HCT116 (cell line): ENCODE measurements around the gene IL1RAPL1. TPM values are rescaled to one million over a fixed set of nuclear protein-coding genes. Genes with fewer than 3 reads are reported as not detected.

ENCODE experiments used
- ATAC-seq: fragments of 200-7000 bp; cut with Tn5 transposase; 2 replicates; pipeline ENCODE4 v1.9.1; 2020; ENCODE audit warnings: mild to moderate bottlenecking, moderate library complexity
- BruUV-seq: library from RNA; stranded (reverse); fragments of 400-500 nt; replicated peaks from 2 replicates; lab custom pipeline; 2021; lab: Mats Ljungman, UMichigan
- CTCF ChIA-PET: fragments of 300-600 bp; sonication (Branson Sonifier 250); formaldehyde crosslinking; loops from one replicate; lab custom pipeline; 2021; ENCODE audit warnings: antibody characterized with exemption; lab: Charles Lee
- POLR2A ChIA-PET: fragments of 300-600, 350-600 bp; sonication (Branson Sonifier 250); formaldehyde crosslinking; loops from one replicate; lab custom pipeline; 2021; ENCODE audit warnings: antibody characterized with exemption; lab: Charles Lee
- RAD21 ChIA-PET, 2 experiments: fragments of 300-600 bp; sonication (Branson Sonifier 250); formaldehyde crosslinking; loops; one replicate each; lab custom pipeline; 2023; ENCODE audit warnings: low total read pairs in 2 of 2; ENCODE audit not compliant: uncharacterized antibody in 2 of 2, unreplicated experiment in 2 of 2, low non-redundant PET in 1 of 2; lab: Charles Lee
- DNase-seq: peaks from one replicate; pipeline ENCODE4 v3.0.0-alpha.2; 2010; ENCODE audit warnings: low read depth, low spot score
- H2AFZ ChIP-seq: fragments of 200-600 bp; shearing (Covaris generic), sonication (generic); 2 replicates; pipeline ENCODE4 v1.6.1; 2017; ENCODE audit warnings: low read depth, mixed run types, mixed read lengths, antibody characterized with exemption, low read length; ENCODE audit not compliant: poor library complexity, severe bottlenecking
- H3K27ac ChIP-seq: 2 replicates; pipeline ENCODE4 v1.5.1; 2012; ENCODE audit warnings: low read depth, low read length
- H3K27me3 ChIP-seq: fragments of 200-600 bp; sonication (generic); 2 replicates; pipeline ENCODE4 v1.6.1; 2016; ENCODE audit warnings: mixed run types, low read length, mixed read lengths; ENCODE audit not compliant: insufficient read depth
- H3K36me3 ChIP-seq, 2 experiments: fragments of 200-500 bp in 1 of 2; fragments of 200-600 bp in 1 of 2; sonication (Bioruptor generic) in 1 of 2; sonication (generic) in 1 of 2; 2 replicates each; pipeline versions ENCODE4 v1.5.1 to v1.6.1; 2014 to 2016; ENCODE audit warnings: low read length in 2 of 2, inconsistent platforms in 1 of 2, mixed read lengths in 1 of 2, mixed run types in 1 of 2; ENCODE audit not compliant: insufficient read depth in 2 of 2, control insufficient read depth in 1 of 2
- H3K4me1 ChIP-seq, 2 experiments: fragments of 200-600 bp in 1 of 2; sonication (generic) in 1 of 2; 2 replicates each; pipeline versions ENCODE4 v1.5.1 to v1.6.1; 2012 to 2017; ENCODE audit warnings: low read length in 2 of 2, inconsistent platforms in 1 of 2, mild to moderate bottlenecking in 1 of 2, mixed read lengths in 1 of 2, mixed run types in 1 of 2, moderate library complexity in 1 of 2; ENCODE audit not compliant: insufficient read depth in 2 of 2, control insufficient read depth in 1 of 2
- H3K4me2 ChIP-seq: fragments of 200-600 bp; sonication (generic); 2 replicates; pipeline ENCODE4 v1.6.1; 2017; ENCODE audit warnings: mixed run types, low read length, mixed read lengths
- H3K4me3 ChIP-seq, 2 experiments: fragments of 200-600 bp in 1 of 2; sonication (generic) in 1 of 2; replicated peaks in 1 of 2; 2 replicates each; pipeline ENCODE4 v1.5.1; 2011 to 2016; ENCODE audit warnings: low read length in 2 of 2, control low read depth in 1 of 2, low read depth in 1 of 2, mild to moderate bottlenecking in 1 of 2, mixed read lengths in 1 of 2, mixed run types in 1 of 2
- H3K79me2 ChIP-seq: fragments of 200-600 bp; sonication (generic); 2 replicates; pipeline ENCODE4 v1.6.1; 2017; ENCODE audit warnings: mild to moderate bottlenecking, mixed run types, low read length, moderate library complexity, mixed read lengths; ENCODE audit not compliant: insufficient read depth
- H3K9ac ChIP-seq: fragments of 200-600 bp; sonication (generic); 2 replicates; pipeline ENCODE4 v1.6.1; 2016; ENCODE audit warnings: low read length, mixed read lengths
- H3K9me2 ChIP-seq: fragments of 200-600 bp; sonication (generic), shearing (Covaris generic); 2 replicates; pipeline ENCODE4 v1.6.1; 2017; ENCODE audit warnings: mixed run types, mild to moderate bottlenecking, moderate library complexity; ENCODE audit not compliant: insufficient read depth
- H3K9me3 ChIP-seq, 2 experiments: fragments of 200-500 bp in 1 of 2; fragments of 200-600 bp in 1 of 2; sonication (Bioruptor generic) in 1 of 2; sonication (generic) in 1 of 2; 2 replicates each; pipeline ENCODE4 v1.6.1; 2014 to 2017; ENCODE audit warnings: low read length in 2 of 2, mixed read lengths in 2 of 2, inconsistent platforms in 1 of 2, low read depth in 1 of 2, mild to moderate bottlenecking in 1 of 2, mixed run types in 1 of 2, moderate library complexity in 1 of 2; ENCODE audit not compliant: control insufficient read depth in 1 of 2, insufficient read depth in 1 of 2
- H4K20me1 ChIP-seq: fragments of 200-600 bp; sonication (generic), shearing (Covaris generic); 2 replicates; pipeline ENCODE4 v1.6.1; 2017; ENCODE audit warnings: mixed run types, mild to moderate bottlenecking, moderate library complexity; ENCODE audit not compliant: insufficient read depth
- EGR1 ChIP-seq: IDR thresholded peaks from 2 replicates; pipeline ENCODE4 v1.6.1; 2012; ENCODE audit warnings: low read depth
- ELF1 ChIP-seq: IDR thresholded peaks from 2 replicates; pipeline ENCODE4 v1.6.1; 2012; ENCODE audit warnings: low read depth, borderline replicate concordance
- EZH2 ChIP-seq: fragments of 200-600 bp; sonication (generic); IDR thresholded peaks from 2 replicates; pipeline ENCODE4 v1.6.1; 2017; ENCODE audit warnings: antibody characterized with exemption, mixed run types
- EZH2phosphoT487 ChIP-seq: fragments of 200-600 bp; IDR thresholded peaks from 2 replicates; pipeline ENCODE4 v1.6.1; 2018; ENCODE audit warnings: antibody characterized with exemption, borderline replicate concordance
- FOSL1 ChIP-seq: IDR thresholded peaks from 2 replicates; pipeline ENCODE4 v1.6.1; 2012; ENCODE audit warnings: low read depth
- MAX ChIP-seq: IDR thresholded peaks from 2 replicates; pipeline ENCODE4 v1.6.1; 2012
- RAD21 ChIP-seq: IDR thresholded peaks from 2 replicates; pipeline ENCODE4 v1.6.1; 2012; ENCODE audit warnings: low read depth, mild to moderate bottlenecking
- REST ChIP-seq: IDR thresholded peaks from 2 replicates; pipeline ENCODE4 v1.6.1; 2012; ENCODE audit warnings: low read depth
- SIN3A ChIP-seq: IDR thresholded peaks from 2 replicates; pipeline ENCODE4 v1.6.1; 2012; ENCODE audit warnings: low read depth
- SP1 ChIP-seq: IDR thresholded peaks from 2 replicates; pipeline ENCODE4 v1.6.1; 2012; ENCODE audit warnings: low read depth
- SRF ChIP-seq: IDR thresholded peaks from 2 replicates; pipeline ENCODE4 v1.6.1; 2012; ENCODE audit warnings: low read depth
- TCF7L2 ChIP-seq: IDR thresholded peaks from 2 replicates; pipeline ENCODE4 v1.7.0; 2011; ENCODE audit warnings: borderline replicate concordance, inconsistent platforms; ENCODE audit not compliant: insufficient read depth, insufficient read length; ENCODE audit errors: extremely low read depth
- YY1 ChIP-seq: IDR thresholded peaks from 2 replicates; pipeline ENCODE4 v1.6.1; 2011; ENCODE audit warnings: low read length, low read depth, moderate library complexity, mild to moderate bottlenecking; ENCODE audit not compliant: insufficient replicate concordance; ENCODE audit errors: extremely low read depth
- ZFX ChIP-seq: fragments of 450-650 bp; IDR thresholded peaks from 2 replicates; pipeline ENCODE4 v1.6.1; 2017
- ZNF274 ChIP-seq: fragments of 200-500 bp; sonication (Bioruptor generic); IDR thresholded peaks from 2 replicates; pipeline ENCODE4 v1.6.1; 2014; ENCODE audit warnings: mild to moderate bottlenecking, low read depth, low read length, inconsistent platforms
- intact Hi-C: fragments of 100-400 bp; cut with micrococcal nuclease; formaldehyde crosslinking; loops from 2 replicates; pipeline ENCODE4 v1.10.0; 2022
- total RNA-seq: library from RNA; stranded (reverse); gene quantifications from one replicate; pipeline ENCODE4 v1.2.1, GENCODE V29; 2021; ENCODE audit not compliant: unreplicated experiment
- TF ChIP-seq, protein P1 (sequence below): IDR thresholded peaks from 2 replicates; pipeline ENCODE4 v1.6.1; 2011; ENCODE audit warnings: mild to moderate bottlenecking, low read length, moderate library complexity; ENCODE audit not compliant: insufficient replicate concordance; ENCODE audit errors: extremely low read depth
- TF ChIP-seq, protein P2 (sequence below): IDR thresholded peaks from 2 replicates; pipeline ENCODE4 v1.6.1; 2012

IL1RAPL1 gene
- total RNA-seq, 1 experiment from 2014 or later = 2.8 TPM

DNA sequence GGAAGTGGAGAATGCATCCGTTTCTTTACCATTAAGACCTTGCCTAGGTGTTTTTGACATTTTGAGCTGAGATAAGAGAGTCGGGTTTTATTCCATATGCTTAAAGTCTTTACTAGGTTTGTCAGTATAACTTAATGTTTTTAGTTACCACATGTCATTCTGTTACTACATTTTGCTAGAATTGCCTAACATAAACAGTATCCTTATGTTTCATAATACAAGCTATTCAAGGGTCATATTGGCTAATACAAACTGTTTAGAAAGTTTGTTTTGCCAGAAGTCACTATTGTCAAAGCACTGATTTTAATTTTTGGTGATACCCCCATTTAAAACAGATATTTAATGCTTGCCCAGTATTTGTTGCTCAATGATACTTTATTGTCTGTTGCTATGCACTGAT lies 1200.4 kb downstream of the IL1RAPL1 start (continued):
- TF ChIP-seq, protein P1, sequence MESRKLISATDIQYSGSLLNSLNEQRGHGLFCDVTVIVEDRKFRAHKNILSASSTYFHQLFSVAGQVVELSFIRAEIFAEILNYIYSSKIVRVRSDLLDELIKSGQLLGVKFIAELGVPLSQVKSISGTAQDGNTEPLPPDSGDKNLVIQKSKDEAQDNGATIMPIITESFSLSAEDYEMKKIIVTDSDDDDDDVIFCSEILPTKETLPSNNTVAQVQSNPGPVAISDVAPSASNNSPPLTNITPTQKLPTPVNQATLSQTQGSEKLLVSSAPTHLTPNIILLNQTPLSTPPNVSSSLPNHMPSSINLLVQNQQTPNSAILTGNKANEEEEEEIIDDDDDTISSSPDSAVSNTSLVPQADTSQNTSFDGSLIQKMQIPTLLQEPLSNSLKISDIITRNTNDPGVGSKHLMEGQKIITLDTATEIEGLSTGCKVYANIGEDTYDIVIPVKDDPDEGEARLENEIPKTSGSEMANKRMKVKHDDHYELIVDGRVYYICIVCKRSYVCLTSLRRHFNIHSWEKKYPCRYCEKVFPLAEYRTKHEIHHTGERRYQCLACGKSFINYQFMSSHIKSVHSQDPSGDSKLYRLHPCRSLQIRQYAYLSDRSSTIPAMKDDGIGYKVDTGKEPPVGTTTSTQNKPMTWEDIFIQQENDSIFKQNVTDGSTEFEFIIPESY = no peak
- TF ChIP-seq, protein P2, sequence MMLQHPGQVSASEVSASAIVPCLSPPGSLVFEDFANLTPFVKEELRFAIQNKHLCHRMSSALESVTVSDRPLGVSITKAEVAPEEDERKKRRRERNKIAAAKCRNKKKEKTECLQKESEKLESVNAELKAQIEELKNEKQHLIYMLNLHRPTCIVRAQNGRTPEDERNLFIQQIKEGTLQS = no peak
- TF ChIP-seq ZNF274 = no peak
- no peak for TF ChIP-seq EZH2phosphoT487
- no peak for TF ChIP-seq YY1
- no peak for TF ChIP-seq SIN3A
- TF ChIP-seq SP1 = no peak

DNA sequence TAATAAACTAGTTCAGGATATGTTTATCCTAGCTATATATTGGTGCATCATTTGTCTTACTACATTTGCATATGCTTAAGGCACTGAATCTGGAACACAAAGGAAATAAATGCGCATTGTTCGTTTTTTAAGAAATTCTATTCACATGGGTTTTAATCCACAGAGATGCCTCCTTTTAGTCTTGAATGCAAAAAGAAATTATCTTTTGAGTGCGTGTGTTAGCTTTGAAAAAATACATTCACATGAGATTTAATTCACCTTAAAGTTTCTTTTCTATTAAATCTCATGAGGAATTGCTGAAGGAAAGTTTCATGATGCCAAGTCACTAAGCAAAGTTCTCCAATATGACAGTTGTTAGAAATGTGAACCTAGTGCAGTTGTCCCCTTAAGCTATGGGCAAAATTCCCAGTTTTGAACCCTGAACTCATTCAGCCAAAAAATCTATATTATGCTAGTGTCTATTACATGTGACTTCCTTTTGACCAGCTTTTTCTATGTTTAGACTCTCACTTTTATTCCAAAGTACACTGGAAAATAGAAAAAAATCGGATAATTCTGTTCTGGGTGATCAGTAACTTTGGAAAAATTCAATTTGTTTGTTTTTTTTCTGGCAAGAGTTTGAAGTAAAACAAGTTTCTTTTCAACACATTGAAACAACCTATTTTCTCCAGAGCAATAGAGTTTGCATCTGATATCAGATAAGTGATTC lies 1201.9 kb downstream of the IL1RAPL1 start:
- DNase-seq = no peak
- intact Hi-C loops = no loop called here
- Histone ChIP-seq H3K4me3 (no peak overlapping the region), H3K4me2 (no peak overlapping the region), H4K20me1 (no peaks in the 10 kb centered on the region), H3K9me3 (no peaks in the 10 kb centered on the region), H2AFZ (no peak overlapping the region), H3K9me2 (no peaks in the 10 kb centered on the region), H3K27ac (no peak overlapping the region), H3K4me1 (no peaks in the 10 kb centered on the region), H3K36me3 (no peaks in the 10 kb centered on the region), H3K9ac (no peak overlapping the region), H3K27me3 (no peaks in the 10 kb centered on the region), H3K79me2 (no peaks in the 10 kb centered on the region)
- BruUV-seq = no TSS peak
- no peak for ATAC-seq
- POLR2A ChIA-PET = no interaction called here
- CTCF ChIA-PET = no interaction called here
- RAD21 ChIA-PET = no interaction called here
- no peak for TF ChIP-seq TCF7L2
- TF ChIP-seq RAD21 = no peak
- no peak for TF ChIP-seq MAX
- TF ChIP-seq ZFX = no peak
- no peak for TF ChIP-seq REST
- TF ChIP-seq EZH2phosphoT487 = no peak
- no peak for TF ChIP-seq ELF1
- no peak for TF ChIP-seq EZH2
- no peak for TF ChIP-seq YY1
- TF ChIP-seq ZNF274 = no peak
- no peak for TF ChIP-seq FOSL1
- TF ChIP-seq EGR1 = no peak
- TF ChIP-seq SRF = no peak
